ENCODE measurements around the gene MCF2L. TPM values are rescaled to one million over a fixed set of nuclear protein-coding genes. Genes with fewer than 3 reads are reported as not detected.
"Not testable (repeated sequence)": the region's sequence is repeated elsewhere in the genome, so short reads cannot be mapped to it uniquely, and the experiment has no call there.

The MCF2L gene
- total and polyA plus RNA-seq, 9 of the 15 experiments (the other 6 are each of a cell fraction or from before 2014, with no cell fraction given), result 0.05 to 0.25 (median 0.18) TPM; not detected in 5

GRCh38 chr13:113102302-113102701 lies 133.3 kb downstream of the MCF2L start:
- H2AFZ ChIP-seq (ENCODE audit: low read depth, low read length); POLR2A ChIA-PET; H3K36me3 ChIP-seq (ENCODE audit: control insufficient read depth, insufficient read depth, low read length); DNase-seq (ENCODE audit: extremely low read depth in 1 of 4, low spot score in 3 of 4); FAIRE-seq; H3K27ac ChIP-seq (ENCODE audit: extremely low read depth, low read depth, low read length); ATAC-seq; H3K4me3 ChIP-seq; H3K4me2 ChIP-seq (ENCODE audit: insufficient read depth, low read length); intact Hi-C loops (cut with micrococcal nuclease); H3K9ac ChIP-seq (ENCODE audit: insufficient read depth in 1 of 2, low read depth in 2 of 2, low read length in 2 of 2); BruUV-seq (replicated peaks); H3K79me2 ChIP-seq (ENCODE audit: control insufficient read depth, insufficient read depth, low read length); H3K9me1 ChIP-seq (ENCODE audit: control insufficient read depth, insufficient read depth, low read length); H3K9me3 ChIP-seq (replicated peaks; ENCODE audit: control insufficient read depth, insufficient read depth, low read depth, low read length); H4K20me1 ChIP-seq (replicated peaks; ENCODE audit: control insufficient read depth, insufficient read depth, low read length); in situ Hi-C loops (cut with MboI); CTCF ChIA-PET (ENCODE audit: low intra/inter-chr PET ratio): not testable (repeated sequence)
- Histone ChIP-seq H3K4me1 (replicated peaks in 1 of 2; ENCODE audit: control insufficient read depth in 2 of 2, insufficient read depth in 2 of 2, low read length in 2 of 2) (peaks cover 0 to 14% of the 10 kb centered on the region in 2 experiments; a peak in 2 of 5 replicates), H3K27me3 (ENCODE audit: control insufficient read depth in 2 of 2, insufficient read depth in 2 of 2, low read length in 2 of 2) (peaks cover 21 to 54% of the 10 kb centered on the region in 2 experiments)
- WGBS (ENCODE audit: insufficient coverage, low coverage, missing lambda C conversion rate), result 0% methylated on average over 4 of the region's 10 CpGs

GRCh38 chr13:113102727-113103126 lies 133.7 kb downstream of the MCF2L start:
- ChIA-PET POLR2A (interaction anchor here (0.6 kb wide), 1 partner anchor 461 kb away, joined by 4 read pairs; no protein-coding TSS in a partner anchor), CTCF (ENCODE audit: low intra/inter-chr PET ratio) (no interaction called here)
- Histone ChIP-seq H3K27ac (ENCODE audit: extremely low read depth, low read depth, low read length) (no peak overlapping the region), H3K36me3 (ENCODE audit: control insufficient read depth, insufficient read depth, low read length) (no peaks in the 10 kb centered on the region), H3K79me2 (ENCODE audit: control insufficient read depth, insufficient read depth, low read length) (no peaks in the 10 kb centered on the region), H3K4me1 (replicated peaks in 1 of 2; ENCODE audit: control insufficient read depth in 2 of 2, insufficient read depth in 2 of 2, low read length in 2 of 2) (peaks cover 0 to 14% of the 10 kb centered on the region in 2 experiments; a peak in 2 of 5 replicates), H3K9ac (ENCODE audit: insufficient read depth in 1 of 2, low read depth in 2 of 2, low read length in 2 of 2) (no peak overlapping the region), H3K9me3 (replicated peaks; ENCODE audit: control insufficient read depth, insufficient read depth, low read depth, low read length) (no peaks in the 10 kb centered on the region), H3K27me3 (ENCODE audit: control insufficient read depth in 2 of 2, insufficient read depth in 2 of 2, low read length in 2 of 2) (peaks cover 19 to 51% of the 10 kb centered on the region in 2 experiments), H3K4me2 (ENCODE audit: insufficient read depth, low read length) (no peak overlapping the region), H3K9me1 (ENCODE audit: control insufficient read depth, insufficient read depth, low read length) (no peaks in the 10 kb centered on the region), H2AFZ (ENCODE audit: low read depth, low read length) (no peak overlapping the region), H4K20me1 (replicated peaks; ENCODE audit: control insufficient read depth, insufficient read depth, low read length) (0 out of 2 replicates have a peak, but pooled peaks cover 7% of the 10 kb centered on the region), H3K4me3 (no peak overlapping the region)
- 1% methylated on average over 12 of the region's 12 CpGs for WGBS (ENCODE audit: insufficient coverage, low coverage, missing lambda C conversion rate)
- intact Hi-C loops (cut with micrococcal nuclease), result no loop called here
- FAIRE-seq (no peak), ATAC-seq (no peak), DNase-seq (ENCODE audit: extremely low read depth in 1 of 4, low spot score in 3 of 4) (no peak)
- in situ Hi-C loops (cut with MboI), result no loop called here
- no TSS peak for BruUV-seq (replicated peaks)
- TF ChIP-seq GABPB2 (CRISPR knock-in tag; conservative IDR thresholded peaks at IDR 0.05), result no peak
- no peak for TF ChIP-seq PYGO2 (tag; IDR thresholded peaks at IDR 0.05)
- no peak for TF ChIP-seq BMI1 (IDR thresholded peaks at IDR 0.05; ENCODE audit: low read length)
- TF ChIP-seq RB1 (IDR thresholded peaks at IDR 0.05; ENCODE audit: low read depth), result no peak
- TF ChIP-seq, protein P1, sequence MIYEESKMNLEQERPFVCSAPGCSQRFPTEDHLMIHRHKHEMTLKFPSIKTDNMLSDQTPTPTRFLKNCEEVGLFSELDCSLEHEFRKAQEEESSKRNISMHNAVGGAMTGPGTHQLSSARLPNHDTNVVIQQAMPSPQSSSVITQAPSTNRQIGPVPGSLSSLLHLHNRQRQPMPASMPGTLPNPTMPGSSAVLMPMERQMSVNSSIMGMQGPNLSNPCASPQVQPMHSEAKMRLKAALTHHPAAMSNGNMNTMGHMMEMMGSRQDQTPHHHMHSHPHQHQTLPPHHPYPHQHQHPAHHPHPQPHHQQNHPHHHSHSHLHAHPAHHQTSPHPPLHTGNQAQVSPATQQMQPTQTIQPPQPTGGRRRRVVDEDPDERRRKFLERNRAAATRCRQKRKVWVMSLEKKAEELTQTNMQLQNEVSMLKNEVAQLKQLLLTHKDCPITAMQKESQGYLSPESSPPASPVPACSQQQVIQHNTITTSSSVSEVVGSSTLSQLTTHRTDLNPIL (CRISPR knock-in tag; IDR thresholded peaks at IDR 0.05), result no peak
- no peak for TF ChIP-seq PRDM10 (IDR thresholded peaks at IDR 0.05; ENCODE audit: partially characterized antibody)
- TF ChIP-seq HDGF (IDR thresholded peaks at IDR 0.05), result no peak
- TF ChIP-seq SMC3 (conservative IDR thresholded peaks at IDR 0.05; ENCODE audit: insufficient read depth, low read depth, low read length), result no peak
- TF ChIP-seq FOXA1 (IDR thresholded peaks at IDR 0.05; ENCODE audit: borderline replicate concordance), result no peak
- no peak for TF ChIP-seq HIVEP1 (CRISPR knock-in tag; IDR thresholded peaks at IDR 0.05)
- no peak for TF ChIP-seq THAP7 (CRISPR knock-in tag; IDR thresholded peaks at IDR 0.05)

All from K562 (cell line).